ENCODE data around the gene DAPK3.

The DAPK3 gene

GRCh38 chr19:3995607-3996006 is 24.7 kb upstream of the DAPK3 start:
- no peak overlapping the region for H3K4me3 ChIP-seq (replicated peaks; ENCODE audit: low read depth, low read length)
- DNase-seq (ENCODE audit: extremely low read depth, low read depth): no peak
- TF ChIP-seq CTCF (IDR thresholded peaks at IDR 0.05; ENCODE audit: low read depth, low read length, missing control alignments): no peak

GRCh38 chr19:3990815-3991117 is 19.9 kb upstream of the DAPK3 start:
- no peak for TF ChIP-seq CTCF (IDR thresholded peaks at IDR 0.05; ENCODE audit: low read depth, low read length, missing control alignments)
- DNase-seq (ENCODE audit: extremely low read depth, low read depth): no peak
- H3K4me3 ChIP-seq (replicated peaks; ENCODE audit: low read depth, low read length): no peak overlapping the region

- peak overlapping the region; percentile 24 for H3K4me3 ChIP-seq (replicated peaks; ENCODE audit: low read depth, low read length)
- TF ChIP-seq CTCF (IDR thresholded peaks at IDR 0.05; ENCODE audit: low read depth, low read length, missing control alignments): peak; percentile 88
- peak; percentile 48 for DNase-seq (ENCODE audit: extremely low read depth, low read depth)
These were observed 16.9 kb upstream of the DAPK3 start for GRCh38 chr19:3987619-3988371.

- TF ChIP-seq CTCF (IDR thresholded peaks at IDR 0.05; ENCODE audit: low read depth, low read length, missing control alignments): peak; percentile 49
- peak overlapping the region; percentile 100 for H3K4me3 ChIP-seq (replicated peaks; ENCODE audit: low read depth, low read length)
- DNase-seq (ENCODE audit: extremely low read depth, low read depth): peak; percentile 53
These were observed 15.6 kb upstream of the DAPK3 start for GRCh38 chr19:3986260-3987041.

GRCh38 chr19:3985643-3986259 is 14.9 kb upstream of the DAPK3 start:
- no peak for TF ChIP-seq CTCF (IDR thresholded peaks at IDR 0.05; ENCODE audit: low read depth, low read length, missing control alignments)
- no peak for DNase-seq (ENCODE audit: extremely low read depth, low read depth)
- H3K4me3 ChIP-seq (replicated peaks; ENCODE audit: low read depth, low read length): peak overlapping the region; percentile 100

- no peak for TF ChIP-seq CTCF (IDR thresholded peaks at IDR 0.05; ENCODE audit: low read depth, low read length, missing control alignments)
- H3K4me3 ChIP-seq (replicated peaks; ENCODE audit: low read depth, low read length): peak within 1 kb of the TSS; percentile 100
- DNase-seq (ENCODE audit: extremely low read depth, low read depth): peak; percentile 59
These were observed 14.2 kb upstream of the DAPK3 start, which contains the start of gene EEF2 for GRCh38 chr19:3984908-3985642. EEF2 (minus strand) TSS chr19:3985463; CDS start chr19:3985380, 83 bp downstream.

Data from HFF-Myc (cell line).